Measurements from ENCODE around the gene FAM9A.

DNA sequence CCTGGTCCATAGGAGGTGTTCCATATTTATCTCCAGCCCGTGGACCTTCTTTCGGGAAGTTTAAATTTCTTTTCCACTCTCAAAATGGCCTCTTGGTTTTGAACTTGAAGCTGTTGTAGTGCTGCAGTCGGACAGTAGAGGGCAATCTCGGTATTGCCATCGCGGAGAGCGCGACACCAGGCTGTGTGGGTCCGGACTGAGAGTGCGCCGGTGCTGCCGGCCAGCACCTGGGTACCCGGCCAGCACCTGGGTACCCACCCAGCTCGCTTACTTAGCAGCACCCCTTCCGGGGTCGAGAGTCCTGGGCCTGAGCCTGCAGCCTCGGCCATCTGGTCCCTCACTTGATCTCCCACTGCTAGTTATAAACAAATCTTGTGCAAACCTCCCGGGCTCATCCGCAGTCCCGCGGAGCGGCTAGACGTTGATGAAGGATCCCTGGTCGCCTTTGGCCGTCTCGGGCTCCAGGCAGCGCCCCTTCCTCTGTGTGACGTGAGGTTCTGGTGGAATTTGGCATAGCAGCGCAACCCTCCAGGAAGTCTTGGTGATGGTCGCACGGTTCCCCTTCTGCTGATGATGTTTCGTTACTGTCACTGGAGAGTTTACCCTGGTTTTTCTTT, 18.0 kb downstream of the FAM9A start:
- TF ChIP-seq, protein P1, sequence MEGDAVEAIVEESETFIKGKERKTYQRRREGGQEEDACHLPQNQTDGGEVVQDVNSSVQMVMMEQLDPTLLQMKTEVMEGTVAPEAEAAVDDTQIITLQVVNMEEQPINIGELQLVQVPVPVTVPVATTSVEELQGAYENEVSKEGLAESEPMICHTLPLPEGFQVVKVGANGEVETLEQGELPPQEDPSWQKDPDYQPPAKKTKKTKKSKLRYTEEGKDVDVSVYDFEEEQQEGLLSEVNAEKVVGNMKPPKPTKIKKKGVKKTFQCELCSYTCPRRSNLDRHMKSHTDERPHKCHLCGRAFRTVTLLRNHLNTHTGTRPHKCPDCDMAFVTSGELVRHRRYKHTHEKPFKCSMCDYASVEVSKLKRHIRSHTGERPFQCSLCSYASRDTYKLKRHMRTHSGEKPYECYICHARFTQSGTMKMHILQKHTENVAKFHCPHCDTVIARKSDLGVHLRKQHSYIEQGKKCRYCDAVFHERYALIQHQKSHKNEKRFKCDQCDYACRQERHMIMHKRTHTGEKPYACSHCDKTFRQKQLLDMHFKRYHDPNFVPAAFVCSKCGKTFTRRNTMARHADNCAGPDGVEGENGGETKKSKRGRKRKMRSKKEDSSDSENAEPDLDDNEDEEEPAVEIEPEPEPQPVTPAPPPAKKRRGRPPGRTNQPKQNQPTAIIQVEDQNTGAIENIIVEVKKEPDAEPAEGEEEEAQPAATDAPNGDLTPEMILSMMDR (IDR thresholded peaks at IDR 0.05) = peak in 2 of 5 experiments; percentile 11 to 18
- TF ChIP-seq POLR2A (IDR thresholded peaks at IDR 0.05) (no peak), EP300 (IDR thresholded peaks at IDR 0.05) (no peak)
